ENCODE measurements around the gene OR5AU1.

GRCh38 chr14:21112255-21112654, 43.6 kb downstream of the OR5AU1 start:
- TF ChIP-seq CTCF (IDR thresholded peaks at IDR 0.05; ENCODE audit: poor library complexity, severe bottlenecking): no peak
- TF ChIP-seq TAF1 (IDR thresholded peaks at IDR 0.05; ENCODE audit: low read depth): no peak
- TF ChIP-seq REST (IDR thresholded peaks at IDR 0.05; ENCODE audit: borderline replicate concordance): no peak
- TF ChIP-seq RAD21 (conservative IDR thresholded peaks at IDR 0.05): no peak
- no peak for TF ChIP-seq EP300 (conservative IDR thresholded peaks at IDR 0.05; ENCODE audit: poor library complexity, severe bottlenecking)
- no peak for TF ChIP-seq POLR2AphosphoS5 (IDR thresholded peaks at IDR 0.05)
- TF ChIP-seq EZH2 (IDR thresholded peaks at IDR 0.05; ENCODE audit: borderline replicate concordance, insufficient read depth, low read length, poor library complexity, severe bottlenecking): no peak
- TF ChIP-seq MXI1 (conservative IDR thresholded peaks at IDR 0.05; ENCODE audit: poor library complexity, severe bottlenecking): no peak

Measured in neural cell (in vitro differentiated cells).